ENCODE measurements around the gene VAT1L.

- TF ChIP-seq CTCF (IDR thresholded peaks at IDR 0.05) (no peak), ZFX (IDR thresholded peaks at IDR 0.05; ENCODE audit: borderline replicate concordance) (no peak)
Measured at GRCh38 chr16:77929004-77929403, 140.6 kb downstream of the VAT1L start.

Measured in 22Rv1 (cell line).